ENCODE results near the gene NUAK2.

GRCh38 chr1:205324781-205325180 lies 3.2 kb upstream of the NUAK2 start:
- TF ChIP-seq POLR2AphosphoS5 (IDR thresholded peaks at IDR 0.05; ENCODE audit: insufficient read depth in 1 of 2, low read depth in 1 of 2) (no peak), POLR2A (IDR thresholded peaks at IDR 0.05) (no peak)
- TF ChIP-seq, protein P1, sequence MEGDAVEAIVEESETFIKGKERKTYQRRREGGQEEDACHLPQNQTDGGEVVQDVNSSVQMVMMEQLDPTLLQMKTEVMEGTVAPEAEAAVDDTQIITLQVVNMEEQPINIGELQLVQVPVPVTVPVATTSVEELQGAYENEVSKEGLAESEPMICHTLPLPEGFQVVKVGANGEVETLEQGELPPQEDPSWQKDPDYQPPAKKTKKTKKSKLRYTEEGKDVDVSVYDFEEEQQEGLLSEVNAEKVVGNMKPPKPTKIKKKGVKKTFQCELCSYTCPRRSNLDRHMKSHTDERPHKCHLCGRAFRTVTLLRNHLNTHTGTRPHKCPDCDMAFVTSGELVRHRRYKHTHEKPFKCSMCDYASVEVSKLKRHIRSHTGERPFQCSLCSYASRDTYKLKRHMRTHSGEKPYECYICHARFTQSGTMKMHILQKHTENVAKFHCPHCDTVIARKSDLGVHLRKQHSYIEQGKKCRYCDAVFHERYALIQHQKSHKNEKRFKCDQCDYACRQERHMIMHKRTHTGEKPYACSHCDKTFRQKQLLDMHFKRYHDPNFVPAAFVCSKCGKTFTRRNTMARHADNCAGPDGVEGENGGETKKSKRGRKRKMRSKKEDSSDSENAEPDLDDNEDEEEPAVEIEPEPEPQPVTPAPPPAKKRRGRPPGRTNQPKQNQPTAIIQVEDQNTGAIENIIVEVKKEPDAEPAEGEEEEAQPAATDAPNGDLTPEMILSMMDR (IDR thresholded peaks at IDR 0.05), result no peak
